Esophagus muscularis mucosa (tissue), 4 donors: ENCODE data around the gene NAGPA.

Experiments
- EP300 ChIP-seq: sonication (generic); formaldehyde crosslinking; IDR thresholded peaks from one replicate; pipeline ENCODE4 v1.6.1; 2017; ENCODE audit warnings: antibody characterized with exemption
- POLR2A ChIP-seq: fragments of 450-650 bp; IDR thresholded peaks from one replicate; pipeline ENCODE4 v1.6.1; 2017; ENCODE audit warnings: antibody characterized with exemption, moderate library complexity, mild to moderate bottlenecking, low read depth
- POLR2AphosphoS5 ChIP-seq, 2 donors: sonication (generic); formaldehyde crosslinking; IDR thresholded peaks; one replicate each; pipeline ENCODE4 v1.6.1; 2017; ENCODE audit warnings: antibody characterized with exemption in 2 of 2
- TF ChIP-seq, protein P1 (sequence below), 3 experiments: fragments of 200-600 bp in 2 of 3; fragments of 450-650 bp in 1 of 3; sonication (generic) in 2 of 3; IDR thresholded peaks; one replicate each; pipeline ENCODE4 v1.5.1; 2017 to 2019; ENCODE audit warnings: antibody characterized with exemption in 3 of 3, mild to moderate bottlenecking in 2 of 3, moderate library complexity in 1 of 3

DNA sequence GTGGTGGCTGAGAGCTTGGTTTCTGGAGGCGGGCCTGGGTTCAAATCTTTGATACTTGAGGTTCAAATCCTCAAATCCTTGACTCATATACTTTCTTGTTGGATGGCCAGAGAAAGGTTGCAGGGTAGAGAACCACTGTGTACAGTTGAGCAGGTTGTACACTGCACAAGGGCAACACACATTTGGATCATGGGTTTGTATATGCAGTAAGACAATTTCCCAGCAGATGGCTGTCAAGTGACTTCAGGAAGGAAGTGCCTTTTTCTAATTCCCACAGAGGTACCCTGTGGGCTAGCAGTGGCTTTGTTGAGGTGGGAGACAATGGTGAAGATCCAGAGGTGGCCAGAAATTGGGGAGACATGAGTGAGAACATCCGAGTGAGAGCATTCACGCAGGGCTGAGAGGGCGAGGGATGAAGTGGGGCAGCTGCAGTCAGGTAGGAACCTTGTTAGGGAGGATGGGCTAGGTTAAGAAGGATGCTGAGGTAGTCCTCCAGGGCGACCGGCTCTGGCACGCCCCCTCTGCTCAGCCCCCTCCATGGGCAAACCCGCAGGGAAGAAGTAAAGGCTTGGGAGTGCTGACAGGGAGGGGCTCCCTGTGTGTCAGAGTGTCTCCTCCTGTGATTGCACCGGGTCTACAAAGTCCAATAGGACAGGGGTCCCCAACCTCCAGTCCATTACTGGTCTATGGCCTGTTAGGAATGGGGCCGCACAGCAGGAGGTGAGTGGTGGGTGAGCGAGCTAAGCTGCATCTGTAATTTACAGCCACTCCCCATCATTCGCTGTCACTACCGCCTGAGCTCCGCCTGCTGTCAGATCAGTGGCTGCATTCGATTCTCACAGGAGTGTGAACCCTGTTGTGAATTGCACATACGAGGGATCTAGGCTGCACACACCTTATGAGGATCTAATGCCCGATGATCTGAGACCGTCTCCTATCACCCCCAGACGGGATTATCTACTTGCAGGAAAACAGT lies 29.3 kb upstream of the NAGPA start:
- TF ChIP-seq, protein P1, sequence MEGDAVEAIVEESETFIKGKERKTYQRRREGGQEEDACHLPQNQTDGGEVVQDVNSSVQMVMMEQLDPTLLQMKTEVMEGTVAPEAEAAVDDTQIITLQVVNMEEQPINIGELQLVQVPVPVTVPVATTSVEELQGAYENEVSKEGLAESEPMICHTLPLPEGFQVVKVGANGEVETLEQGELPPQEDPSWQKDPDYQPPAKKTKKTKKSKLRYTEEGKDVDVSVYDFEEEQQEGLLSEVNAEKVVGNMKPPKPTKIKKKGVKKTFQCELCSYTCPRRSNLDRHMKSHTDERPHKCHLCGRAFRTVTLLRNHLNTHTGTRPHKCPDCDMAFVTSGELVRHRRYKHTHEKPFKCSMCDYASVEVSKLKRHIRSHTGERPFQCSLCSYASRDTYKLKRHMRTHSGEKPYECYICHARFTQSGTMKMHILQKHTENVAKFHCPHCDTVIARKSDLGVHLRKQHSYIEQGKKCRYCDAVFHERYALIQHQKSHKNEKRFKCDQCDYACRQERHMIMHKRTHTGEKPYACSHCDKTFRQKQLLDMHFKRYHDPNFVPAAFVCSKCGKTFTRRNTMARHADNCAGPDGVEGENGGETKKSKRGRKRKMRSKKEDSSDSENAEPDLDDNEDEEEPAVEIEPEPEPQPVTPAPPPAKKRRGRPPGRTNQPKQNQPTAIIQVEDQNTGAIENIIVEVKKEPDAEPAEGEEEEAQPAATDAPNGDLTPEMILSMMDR (IDR thresholded peaks at IDR 0.05), result no peak
- no peak for TF ChIP-seq POLR2AphosphoS5 (IDR thresholded peaks at IDR 0.05)
- TF ChIP-seq EP300, result no peak
- no peak for TF ChIP-seq POLR2A
